ENCODE data around the gene SEL1L2.

The SEL1L2 gene

DNA sequence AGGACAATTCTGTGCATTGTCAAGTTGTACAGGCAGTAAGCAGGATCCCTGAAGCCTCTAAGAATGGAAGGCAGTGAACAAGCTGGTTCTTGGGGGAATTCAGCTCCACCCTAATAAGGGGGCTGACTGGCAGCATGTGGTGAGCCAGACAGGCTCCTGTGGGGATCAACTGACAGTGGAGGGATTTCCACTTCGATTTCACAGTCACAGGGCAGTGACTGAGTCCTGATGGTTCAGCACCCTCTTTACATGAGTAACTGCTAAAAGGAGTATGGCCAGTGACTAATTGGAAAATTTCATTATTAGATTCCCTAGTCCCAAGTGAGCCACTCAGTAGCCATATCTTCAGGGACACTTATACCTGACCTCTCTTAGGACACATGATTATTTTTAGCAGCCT lies 127.2 kb downstream of the SEL1L2 start:
- DNase-seq (ENCODE audit: low read depth) = no peak

DNA sequence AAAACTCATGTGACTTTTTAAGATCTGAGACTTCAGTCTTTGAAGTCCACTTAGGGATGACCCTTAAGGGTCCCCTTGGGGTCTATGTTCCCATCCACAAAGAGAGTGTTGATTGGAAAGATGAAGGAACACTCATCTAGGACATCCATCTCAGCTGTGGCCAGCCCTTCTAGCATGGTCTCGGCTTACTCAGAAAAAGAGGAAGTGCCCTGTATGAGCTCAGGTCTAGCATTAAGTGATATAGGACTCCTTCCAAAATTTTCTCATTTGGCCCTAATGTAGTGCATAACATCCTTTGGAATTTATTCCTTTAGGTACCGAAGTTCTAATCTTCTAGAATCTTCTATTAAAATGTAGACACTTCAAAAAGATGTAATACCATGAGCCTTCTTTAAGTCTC lies 128.2 kb downstream of the SEL1L2 start:
- DNase-seq (ENCODE audit: low read depth) = no peak

GRCh38 chr20:13858871-13859270 lies 131.5 kb downstream of the SEL1L2 start:
- DNase-seq (ENCODE audit: low read depth) = no peak

DNA sequence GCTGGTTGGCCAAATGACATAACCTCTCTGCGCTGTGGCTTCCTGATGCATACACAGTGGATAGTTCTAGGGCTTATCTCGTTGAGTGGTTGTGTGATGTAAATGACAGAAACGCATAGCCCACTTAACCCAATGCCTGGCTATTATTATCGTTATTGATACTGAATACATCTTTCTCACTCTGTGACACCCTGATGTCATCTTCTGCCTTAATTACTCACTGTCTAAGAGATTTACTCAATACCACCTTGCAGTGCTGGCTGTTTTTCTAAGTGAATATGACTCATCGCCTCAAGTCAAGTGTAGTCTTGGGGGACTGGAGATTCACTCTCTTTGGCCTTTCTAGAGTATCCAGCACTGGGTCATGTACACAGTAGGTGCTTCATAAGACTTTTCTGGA lies 132.0 kb downstream of the SEL1L2 start:
- no peak for DNase-seq (ENCODE audit: low read depth)

- no peak for DNase-seq (ENCODE audit: low read depth)
These were observed 132.5 kb downstream of the SEL1L2 start for GRCh38 chr20:13857961-13858360.

- no peak for DNase-seq (ENCODE audit: low read depth)
These were observed 133.1 kb downstream of the SEL1L2 start for GRCh38 chr20:13857304-13857703.

DNA sequence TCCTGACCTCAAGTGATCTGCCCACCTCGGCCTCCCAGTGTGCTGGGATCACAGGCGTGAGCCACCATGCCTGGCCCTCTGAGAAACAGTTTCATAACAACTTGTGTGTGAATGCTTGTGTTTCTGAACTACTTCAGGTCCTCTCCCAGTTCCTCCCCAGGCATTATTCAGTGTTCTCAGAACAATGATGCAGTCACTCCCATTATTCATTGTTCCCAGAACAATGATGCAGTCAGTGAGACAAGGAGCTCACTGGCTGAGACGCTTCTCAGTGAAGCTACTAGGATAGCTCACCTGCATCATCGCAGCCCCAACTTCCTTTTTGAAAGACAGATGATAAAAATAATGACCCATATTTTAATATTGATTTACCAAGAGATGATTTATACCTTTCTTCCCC lies 134.1 kb downstream of the SEL1L2 start:
- no peak for DNase-seq (ENCODE audit: low read depth)

DNA sequence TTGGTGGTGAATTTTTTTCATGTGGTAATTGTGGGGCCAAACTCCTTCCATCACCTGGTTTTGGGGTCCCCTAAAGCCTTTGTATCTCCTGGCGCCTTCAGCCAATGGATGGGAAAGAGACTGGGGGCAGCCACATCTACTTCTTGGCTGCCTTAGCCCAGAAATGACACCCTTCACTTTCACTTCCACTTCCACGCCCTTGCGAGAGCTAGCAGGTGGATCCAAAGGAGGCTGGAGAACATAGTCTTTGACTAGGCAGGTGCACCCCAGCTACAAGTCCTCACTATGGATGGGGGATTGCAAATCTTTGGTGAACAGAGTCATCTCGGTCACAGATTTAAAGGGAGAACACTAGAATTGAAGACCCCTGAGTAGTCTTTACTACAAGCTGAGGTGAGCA lies 134.8 kb downstream of the SEL1L2 start:
- no peak for DNase-seq (ENCODE audit: low read depth)

GRCh38 chr20:13852306-13852705 lies 138.1 kb downstream of the SEL1L2 start:
- no peak for DNase-seq (ENCODE audit: low read depth)

DNA sequence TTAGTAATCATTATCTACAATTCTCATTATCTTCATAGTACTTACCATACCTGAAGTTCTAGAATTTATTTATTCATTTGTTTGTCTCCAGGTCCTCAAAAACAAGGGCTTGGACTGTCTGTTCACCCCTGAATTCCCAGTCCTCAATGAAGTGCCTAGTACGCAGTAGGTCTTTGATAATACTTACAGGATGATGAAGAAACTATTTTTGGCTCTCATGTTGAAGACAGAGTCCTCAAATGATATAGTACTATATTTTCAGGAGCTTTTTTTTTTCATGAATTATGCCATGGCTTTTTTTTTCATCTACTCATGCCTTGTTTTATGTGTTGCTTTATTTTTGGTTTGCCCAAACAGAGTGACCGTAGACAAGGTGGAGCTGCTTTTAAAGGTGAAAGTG lies 139.1 kb downstream of the SEL1L2 start:
- no peak for DNase-seq (ENCODE audit: low read depth)

DNA sequence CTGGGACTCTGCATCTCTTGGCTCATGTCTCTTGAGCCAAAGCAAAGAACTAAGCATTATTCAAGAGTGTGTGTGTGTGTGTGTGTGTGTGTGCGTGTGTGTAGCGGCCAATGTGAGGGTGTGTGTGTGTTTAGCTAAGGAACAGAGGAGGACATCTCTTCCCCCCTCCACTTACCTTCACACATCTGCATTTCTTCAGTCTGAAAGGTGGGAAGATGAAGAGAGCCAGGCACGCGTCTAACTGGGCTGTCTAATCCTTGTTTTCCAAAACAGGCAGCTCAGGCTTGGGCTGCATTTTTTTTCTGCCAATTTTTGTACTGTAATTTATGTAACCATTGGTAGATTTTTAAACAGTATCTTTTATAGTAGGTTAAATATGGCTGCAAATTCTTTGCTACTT lies 146.1 kb downstream of the SEL1L2 start:
- no peak for DNase-seq (ENCODE audit: low read depth)

GRCh38 chr20:13841206-13841605 lies 149.2 kb downstream of the SEL1L2 start:
- DNase-seq (ENCODE audit: low read depth) = no peak

- no peak for DNase-seq (ENCODE audit: low read depth)
These were observed 150.3 kb downstream of the SEL1L2 start for GRCh38 chr20:13840093-13840465.

- no peak for DNase-seq (ENCODE audit: low read depth)
These were observed 150.9 kb downstream of the SEL1L2 start for GRCh38 chr20:13839421-13840092.

DNA sequence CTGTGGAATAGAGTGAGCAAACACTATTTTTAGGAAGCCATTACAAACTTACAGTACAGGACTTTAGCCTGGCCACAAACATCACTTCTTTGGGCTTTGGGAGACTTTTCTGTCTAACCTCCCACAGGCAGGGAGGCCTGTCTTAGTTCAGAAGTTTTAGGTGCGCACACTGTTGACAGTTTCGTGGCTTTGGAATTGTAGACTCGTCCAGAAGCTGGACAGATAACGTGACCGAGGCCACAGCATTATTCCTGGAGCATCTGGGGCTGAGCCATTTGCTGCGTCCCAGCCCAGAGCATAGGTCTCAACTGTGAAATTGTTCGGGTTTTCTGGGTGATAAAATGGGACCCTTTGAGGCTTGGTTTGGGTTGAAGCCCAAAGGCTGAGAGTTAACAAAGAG lies 151.8 kb downstream of the SEL1L2 start:
- no peak for DNase-seq (ENCODE audit: low read depth)

- no peak for DNase-seq (ENCODE audit: low read depth)
These were observed 158.9 kb downstream of the SEL1L2 start for GRCh38 chr20:13831476-13831875.

DNA sequence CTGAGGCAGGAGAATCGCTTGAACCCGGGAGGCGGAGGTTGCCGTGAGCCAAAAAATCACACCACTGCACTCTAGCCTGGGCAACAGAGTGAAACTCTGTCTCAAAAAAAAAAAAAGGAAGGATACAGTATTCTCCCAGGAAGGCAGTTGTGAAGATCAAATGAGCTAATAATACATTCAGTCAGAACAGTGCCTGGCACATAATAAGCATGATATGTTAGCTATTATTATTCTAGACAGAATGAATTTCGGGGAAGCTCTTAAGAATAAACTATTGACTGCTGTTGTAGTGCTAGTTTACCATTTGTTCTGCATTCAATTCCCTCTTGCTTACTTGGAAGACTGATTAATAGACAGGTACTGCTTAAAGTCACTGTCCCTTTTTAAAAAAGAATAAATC lies 164.9 kb downstream of the SEL1L2 start:
- no peak for DNase-seq (ENCODE audit: low read depth)

- DNase-seq (ENCODE audit: low read depth) = no peak
These were observed 166.0 kb downstream of the SEL1L2 start for GRCh38 chr20:13824459-13824858.

DNA sequence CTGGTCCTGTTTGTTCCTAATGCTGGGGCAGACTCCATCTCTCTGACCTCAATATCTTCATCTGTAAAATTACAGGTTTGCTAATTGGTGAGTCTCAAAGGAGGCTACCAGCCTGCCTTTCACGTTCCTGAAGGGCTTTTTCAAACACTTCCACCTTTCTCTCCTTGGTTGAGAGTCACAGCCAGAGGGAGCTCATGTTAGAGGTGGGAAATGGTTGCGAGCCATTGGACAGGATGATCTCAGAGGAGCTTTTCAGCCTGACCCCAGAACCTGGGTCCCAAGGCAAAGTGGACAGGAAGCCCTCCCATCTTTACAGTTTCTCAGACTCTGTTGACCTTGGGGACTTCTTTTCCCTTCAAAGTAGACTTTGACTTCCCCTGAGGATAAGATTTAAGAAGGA lies 168.0 kb downstream of the SEL1L2 start:
- DNase-seq (ENCODE audit: low read depth) = no peak

- no peak for DNase-seq (ENCODE audit: low read depth)
These were observed 168.5 kb downstream of the SEL1L2 start for GRCh38 chr20:13821876-13822275.

DNA sequence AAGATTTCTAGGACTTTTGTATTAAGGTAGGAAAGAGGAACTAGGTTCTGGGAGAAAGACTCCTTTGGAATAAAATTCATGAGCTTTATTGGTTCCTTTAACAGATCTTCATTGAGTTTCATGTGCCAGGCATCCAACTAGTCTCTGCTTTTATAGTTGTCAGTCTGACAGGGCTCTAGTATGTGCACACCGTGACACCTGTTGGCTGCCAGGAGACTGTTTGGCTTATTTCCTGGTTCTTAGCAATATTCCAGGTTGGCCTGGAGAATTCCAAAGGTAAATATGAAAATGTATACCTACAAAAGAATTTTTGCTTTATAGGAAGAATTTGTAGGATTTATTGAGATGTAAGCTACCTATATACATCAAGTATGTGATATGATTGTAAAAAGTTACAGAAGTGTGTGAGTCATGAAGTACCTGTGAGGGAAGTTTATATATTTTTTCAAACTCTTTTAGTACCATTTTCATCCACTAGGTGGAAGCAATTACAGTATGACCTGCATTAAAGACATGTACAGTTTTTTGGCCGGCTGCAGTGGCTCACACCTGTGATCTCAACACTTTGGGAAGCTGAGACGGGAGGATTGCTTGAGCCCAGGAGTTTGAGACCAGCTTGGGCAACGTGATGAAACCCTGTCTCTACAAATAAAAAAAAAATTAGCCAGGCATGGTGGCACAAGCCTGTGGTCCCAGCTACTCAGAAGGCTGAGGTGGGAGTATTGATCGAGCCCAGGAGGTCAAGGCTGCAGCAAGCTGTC lies 170.3 kb downstream of the SEL1L2 start:
- DNase-seq (ENCODE audit: low read depth) = no peak

DNA sequence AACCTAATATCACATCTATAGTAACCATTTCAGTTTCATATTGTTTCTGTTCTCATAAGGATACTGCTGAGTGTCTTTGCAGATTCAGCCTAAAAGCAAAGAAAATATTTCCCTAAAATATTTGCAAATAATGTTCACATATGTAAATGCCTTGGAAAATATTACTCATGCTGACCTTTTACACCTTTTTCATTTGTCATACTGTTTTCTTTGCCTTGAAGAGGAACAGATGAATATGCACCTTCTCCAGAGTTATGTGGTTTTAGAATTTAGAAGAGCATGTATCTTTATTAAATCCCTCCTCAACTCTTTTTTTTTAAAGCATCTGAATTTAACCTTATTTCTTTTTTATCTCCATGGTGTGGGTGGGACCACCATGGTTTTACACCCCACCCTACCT lies 173.1 kb downstream of the SEL1L2 start:
- DNase-seq (ENCODE audit: low read depth) = no peak

DNA sequence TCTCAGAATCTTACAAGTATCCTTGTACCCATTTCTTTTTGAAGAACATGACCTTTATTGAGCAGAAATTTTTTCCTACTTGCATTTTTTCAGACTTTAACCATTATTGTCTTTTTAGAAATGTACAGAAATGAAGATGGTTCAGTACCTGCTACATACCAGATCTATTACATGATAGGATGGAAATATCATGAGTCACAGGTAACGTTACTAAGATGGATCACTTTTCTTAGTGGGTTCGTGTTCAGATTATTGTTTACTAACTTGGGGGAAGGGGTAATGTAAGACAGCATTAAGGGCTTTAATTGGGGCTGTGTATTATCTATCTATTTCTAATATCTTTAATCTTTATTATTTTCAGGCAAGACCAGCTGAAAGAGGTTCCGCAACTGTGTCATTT lies 173.7 kb downstream of the SEL1L2 start:
- DNase-seq (ENCODE audit: low read depth) = no peak

GRCh38 chr20:13814672-13815071 lies 175.7 kb downstream of the SEL1L2 start:
- no peak for DNase-seq (ENCODE audit: low read depth)
